HFFc6 (cell line): ENCODE data around the gene WNK2. TPM values are rescaled to one million over a fixed set of nuclear protein-coding genes. Genes with fewer than 3 reads are reported as not detected.

Source experiments
- DNase-seq: peaks from one replicate; pipeline ENCODE4 v3.0.0-alpha.2; 2018
- H3K27ac Mint-ChIP-seq: 2 replicates; pipeline ENCODE4 v1.8.0; 2020; ENCODE audit warnings: mild to moderate bottlenecking, mixed read lengths
- H3K27me3 Mint-ChIP-seq: 2 replicates; pipeline ENCODE4 v1.8.0; 2021; ENCODE audit warnings: mild to moderate bottlenecking, moderate library complexity, mixed read lengths; ENCODE audit not compliant: insufficient read depth
- H3K36me3 Mint-ChIP-seq: 2 replicates; pipeline ENCODE4 v1.8.0; 2021; ENCODE audit warnings: low read depth, mixed read lengths
- H3K4me1 Mint-ChIP-seq: 2 replicates; pipeline ENCODE4 v1.8.0; 2020; ENCODE audit warnings: low read depth, mixed read lengths
- H3K4me3 Mint-ChIP-seq: 2 replicates; pipeline ENCODE4 v1.8.0; 2020; ENCODE audit warnings: mild to moderate bottlenecking, moderate library complexity, mixed read lengths
- H3K9me3 Mint-ChIP-seq: 2 replicates; pipeline ENCODE4 v1.8.0; 2020; ENCODE audit warnings: mild to moderate bottlenecking, mixed read lengths
- total RNA-seq, 6 experiments: library from RNA; stranded (reverse); fragmentation: NEBNext Ultra II Directional; extraction: Animal tissue kit (Norgen Biotek cat#: 25700); gene quantifications; 2 replicates in 1 of 6; 3 replicates in 5 of 6; pipeline ENCODE4 v1.2.3, GENCODE V29; 2021
- TF ChIP-seq, protein P1 (sequence below): fragments of 200-600 bp; sonication (generic); IDR thresholded peaks from 2 replicates; pipeline ENCODE4 v1.5.0; 2021; ENCODE audit warnings: antibody characterized with exemption, mild to moderate bottlenecking

Gene WNK2
- total RNA-seq, 6 experiments from 2014 or later: not detected

DNA sequence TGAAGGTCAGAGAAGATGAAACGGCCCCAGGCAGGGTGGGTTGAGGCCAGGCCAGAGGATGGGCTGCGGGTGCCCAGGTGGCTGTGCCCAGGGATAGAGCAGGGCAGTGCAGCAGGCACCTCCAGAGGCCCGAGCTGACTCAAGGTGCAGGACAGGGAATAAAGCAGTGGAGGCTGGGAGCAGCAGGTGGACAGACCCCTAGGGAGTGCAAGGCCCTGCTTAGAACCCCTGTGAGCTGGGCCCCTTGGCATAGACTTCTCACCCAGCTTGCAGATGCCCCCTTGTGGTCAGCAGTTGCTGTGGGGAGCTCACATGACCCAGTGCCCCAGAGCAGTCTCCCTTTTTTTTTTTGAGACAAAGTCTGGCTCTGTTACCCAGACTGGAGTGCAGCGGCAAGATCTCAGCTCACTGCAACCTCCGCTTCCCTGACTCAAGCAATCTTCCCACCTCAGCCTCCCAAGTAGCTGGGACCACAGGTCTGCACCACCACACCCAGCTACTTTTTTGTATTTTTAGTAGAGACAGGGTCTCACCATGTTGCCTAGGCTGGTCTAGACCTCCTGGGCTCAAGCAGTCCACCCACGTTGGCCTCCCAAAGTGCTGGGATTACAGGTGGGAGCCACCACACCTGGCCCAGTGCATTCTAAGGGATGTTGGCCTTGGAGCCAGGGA, 118.8 kb downstream of the WNK2 start:
- TF ChIP-seq, protein P1, sequence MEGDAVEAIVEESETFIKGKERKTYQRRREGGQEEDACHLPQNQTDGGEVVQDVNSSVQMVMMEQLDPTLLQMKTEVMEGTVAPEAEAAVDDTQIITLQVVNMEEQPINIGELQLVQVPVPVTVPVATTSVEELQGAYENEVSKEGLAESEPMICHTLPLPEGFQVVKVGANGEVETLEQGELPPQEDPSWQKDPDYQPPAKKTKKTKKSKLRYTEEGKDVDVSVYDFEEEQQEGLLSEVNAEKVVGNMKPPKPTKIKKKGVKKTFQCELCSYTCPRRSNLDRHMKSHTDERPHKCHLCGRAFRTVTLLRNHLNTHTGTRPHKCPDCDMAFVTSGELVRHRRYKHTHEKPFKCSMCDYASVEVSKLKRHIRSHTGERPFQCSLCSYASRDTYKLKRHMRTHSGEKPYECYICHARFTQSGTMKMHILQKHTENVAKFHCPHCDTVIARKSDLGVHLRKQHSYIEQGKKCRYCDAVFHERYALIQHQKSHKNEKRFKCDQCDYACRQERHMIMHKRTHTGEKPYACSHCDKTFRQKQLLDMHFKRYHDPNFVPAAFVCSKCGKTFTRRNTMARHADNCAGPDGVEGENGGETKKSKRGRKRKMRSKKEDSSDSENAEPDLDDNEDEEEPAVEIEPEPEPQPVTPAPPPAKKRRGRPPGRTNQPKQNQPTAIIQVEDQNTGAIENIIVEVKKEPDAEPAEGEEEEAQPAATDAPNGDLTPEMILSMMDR: peak; percentile 82
- Mint-ChIP-seq H3K4me1 (no peaks in the 10 kb centered on the region), H3K27ac (no peak overlapping the region), H3K9me3 (no peaks in the 10 kb centered on the region), H3K27me3 (peaks cover 4% of the 10 kb centered on the region), H3K36me3 (no peaks in the 10 kb centered on the region), H3K4me3 (no peak overlapping the region)
- DNase-seq: peak; percentile 37

DNA sequence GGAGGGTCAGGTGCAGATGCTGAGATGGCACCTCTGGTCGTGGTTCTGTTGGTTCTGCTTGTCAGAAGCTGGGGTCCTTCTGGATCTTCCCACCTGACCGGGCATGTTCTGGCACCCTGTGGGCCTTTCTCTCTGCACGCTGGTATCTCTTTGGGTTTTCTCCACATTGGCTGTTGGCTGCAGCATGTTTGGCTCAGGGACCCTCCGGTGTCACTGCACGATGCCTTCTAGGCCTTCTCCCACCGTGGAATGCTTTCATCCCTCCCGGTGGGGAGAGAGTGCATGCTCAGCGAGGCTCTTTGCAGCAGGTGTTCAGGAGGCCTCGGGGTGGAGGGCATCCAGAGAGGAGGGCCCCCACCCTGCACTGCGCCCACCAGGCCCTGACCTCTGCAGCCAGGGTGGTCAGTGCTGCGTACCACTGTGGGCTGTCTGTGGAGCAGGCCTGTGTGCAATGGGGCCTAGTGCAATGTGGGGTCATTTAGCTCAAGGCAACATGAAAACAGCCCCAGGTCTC, 119.4 kb downstream of the WNK2 start:
- Mint-ChIP-seq H3K9me3 (no peaks in the 10 kb centered on the region), H3K27ac (no peak overlapping the region), H3K27me3 (peaks cover 4% of the 10 kb centered on the region), H3K4me1 (no peaks in the 10 kb centered on the region), H3K4me3 (no peak overlapping the region), H3K36me3 (no peaks in the 10 kb centered on the region)
- DNase-seq: no peak
- TF ChIP-seq, protein P1: no peak

DNA sequence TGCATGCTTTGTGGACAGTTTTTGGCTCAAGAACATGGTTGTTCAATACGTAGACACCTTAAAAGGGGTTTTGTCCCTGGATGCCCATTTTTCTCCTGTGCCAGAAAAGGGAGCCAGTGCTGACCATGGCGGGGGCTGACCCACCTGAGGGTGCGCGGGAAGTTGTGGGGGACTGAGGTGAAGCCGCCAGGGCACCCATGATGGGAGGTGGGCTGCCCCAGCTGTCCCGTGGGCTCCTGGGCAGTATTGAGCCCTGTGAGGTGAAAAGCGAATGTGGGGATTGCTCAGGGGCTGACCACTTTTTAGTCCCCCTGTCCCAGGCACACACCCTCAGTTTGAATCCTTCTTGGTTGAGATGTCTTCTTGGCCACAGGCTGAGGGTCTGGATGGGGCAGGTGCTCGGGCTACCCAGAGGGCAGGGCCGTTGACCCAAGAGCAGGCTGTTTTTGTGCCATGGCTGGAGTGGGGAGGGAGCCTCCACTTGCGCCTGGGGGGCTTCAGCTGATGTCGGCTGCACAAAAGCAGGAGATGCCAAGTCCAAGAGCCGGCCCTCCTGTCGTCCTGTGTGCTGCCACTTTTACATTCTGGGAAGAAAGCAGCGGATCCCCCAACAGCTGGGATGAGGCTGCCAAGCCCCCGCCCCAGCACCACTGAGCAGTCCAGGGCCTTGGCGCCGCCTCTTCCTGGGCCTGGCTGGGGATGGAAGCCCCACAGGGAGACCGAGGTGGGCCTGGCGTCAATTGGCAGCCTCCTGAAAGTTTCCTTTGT, 120.1 kb downstream of the WNK2 start:
- TF ChIP-seq, protein P1: no peak
- Mint-ChIP-seq H3K9me3 (no peaks in the 10 kb centered on the region), H3K4me3 (no peak overlapping the region), H3K36me3 (no peaks in the 10 kb centered on the region), H3K27ac (no peak overlapping the region), H3K4me1 (no peaks in the 10 kb centered on the region), H3K27me3 (peaks cover 4% of the 10 kb centered on the region)
- no peak for DNase-seq

DNA sequence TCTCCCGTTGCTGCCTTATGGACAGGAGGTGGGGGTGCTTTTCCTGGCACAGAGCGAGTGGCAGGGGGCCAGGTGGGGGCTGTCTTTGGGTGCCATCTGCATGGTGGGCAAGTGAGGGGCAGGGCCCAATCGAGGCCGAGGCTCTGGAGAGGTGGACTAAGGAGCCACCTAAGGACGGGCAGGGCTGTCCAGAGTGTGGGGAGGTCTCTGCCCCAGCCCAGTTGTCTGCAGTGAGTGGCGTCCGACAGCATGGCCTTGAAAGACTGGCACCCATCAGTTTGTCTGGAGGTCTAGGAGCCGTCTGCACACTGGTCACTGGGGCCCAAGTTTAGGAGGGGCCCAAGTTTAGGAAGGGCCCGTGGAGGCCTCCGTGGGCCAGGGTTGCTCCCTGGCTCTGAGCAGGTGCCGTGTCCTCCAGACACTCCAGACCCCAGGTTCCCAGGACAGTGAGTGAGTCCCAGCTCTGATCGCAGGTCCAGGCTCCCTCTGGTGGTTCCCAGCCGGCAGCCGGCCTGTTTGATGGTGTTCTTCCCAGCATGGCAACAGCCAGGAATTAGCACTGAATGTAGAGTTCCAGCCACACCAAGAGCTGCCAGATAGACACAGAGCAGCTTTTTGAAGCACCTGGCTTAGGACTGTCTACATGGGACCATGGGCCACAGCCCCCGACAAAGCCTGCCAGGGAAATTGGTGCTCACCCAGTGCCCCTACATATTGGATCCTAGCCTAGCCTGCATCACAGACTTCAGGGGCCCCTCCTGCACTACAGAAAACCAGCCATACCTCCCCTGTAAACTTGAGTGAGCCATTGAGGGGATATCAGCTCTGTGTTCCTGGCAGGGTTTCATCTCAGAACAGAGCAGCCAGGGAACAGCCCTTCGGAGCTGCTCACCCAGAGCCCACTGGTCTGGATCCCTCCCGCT, 120.9 kb downstream of the WNK2 start:
- peaks cover 4% of the 10 kb centered on the region for H3K27me3 Mint-ChIP-seq
- H3K27ac Mint-ChIP-seq: no peak overlapping the region
- TF ChIP-seq, protein P1: peak; percentile 80
- H3K4me1 Mint-ChIP-seq: no peaks in the 10 kb centered on the region
- H3K36me3 Mint-ChIP-seq: no peaks in the 10 kb centered on the region
- H3K9me3 Mint-ChIP-seq: no peaks in the 10 kb centered on the region
- DNase-seq: peak; percentile 48
- H3K4me3 Mint-ChIP-seq: no peak overlapping the region

DNA sequence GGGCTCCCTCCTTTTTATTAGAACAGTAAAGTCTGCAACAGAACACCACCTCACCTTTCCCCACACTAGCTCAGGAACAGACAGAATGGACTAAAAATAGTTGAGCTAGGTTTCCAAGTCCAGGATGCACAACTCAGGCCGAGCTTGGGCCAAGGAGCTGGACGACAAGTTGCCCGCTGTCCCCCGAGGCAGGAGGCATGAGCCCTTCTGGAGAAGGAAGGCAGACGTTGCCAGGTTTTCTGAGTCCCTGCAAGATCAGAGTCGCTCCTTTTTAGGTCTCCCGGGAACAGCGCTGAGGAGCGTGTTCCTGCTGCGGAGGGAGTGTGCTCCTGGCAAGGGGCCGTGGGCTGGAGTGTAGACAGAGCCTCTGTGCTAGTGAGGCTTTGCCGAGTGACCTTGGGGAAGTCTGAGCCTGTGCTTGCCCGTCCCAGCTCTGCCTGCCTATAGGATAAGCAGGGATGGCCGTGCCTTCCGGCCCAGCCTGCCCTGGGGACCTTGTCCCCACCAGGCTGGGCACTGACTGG, 121.6 kb downstream of the WNK2 start:
- Mint-ChIP-seq H3K27me3 (peaks cover 7% of the 10 kb centered on the region), H3K27ac (no peak overlapping the region), H3K4me1 (no peaks in the 10 kb centered on the region), H3K4me3 (no peak overlapping the region), H3K9me3 (no peaks in the 10 kb centered on the region), H3K36me3 (no peaks in the 10 kb centered on the region)
- no peak for DNase-seq
- TF ChIP-seq, protein P1: no peak
